Activated CD4-positive, alpha-beta T cell treated with anti-CD3 and anti-CD28 coated beads for 24 hours (primary cell): ENCODE measurements around the gene RGP1.

Experiments used
- DNase-seq, 2 donors: peaks; one replicate each; pipeline ENCODE4 v3.0.0-alpha.2; 2020; ENCODE audit warnings: low read depth in 2 of 2

The RGP1 gene

GRCh38 chr9:35771534-35771933, 22.4 kb downstream of the RGP1 start:
- no peak for DNase-seq

- no peak for DNase-seq
These were observed 22.9 kb downstream of the RGP1 start for GRCh38 chr9:35771943-35772342.

DNA sequence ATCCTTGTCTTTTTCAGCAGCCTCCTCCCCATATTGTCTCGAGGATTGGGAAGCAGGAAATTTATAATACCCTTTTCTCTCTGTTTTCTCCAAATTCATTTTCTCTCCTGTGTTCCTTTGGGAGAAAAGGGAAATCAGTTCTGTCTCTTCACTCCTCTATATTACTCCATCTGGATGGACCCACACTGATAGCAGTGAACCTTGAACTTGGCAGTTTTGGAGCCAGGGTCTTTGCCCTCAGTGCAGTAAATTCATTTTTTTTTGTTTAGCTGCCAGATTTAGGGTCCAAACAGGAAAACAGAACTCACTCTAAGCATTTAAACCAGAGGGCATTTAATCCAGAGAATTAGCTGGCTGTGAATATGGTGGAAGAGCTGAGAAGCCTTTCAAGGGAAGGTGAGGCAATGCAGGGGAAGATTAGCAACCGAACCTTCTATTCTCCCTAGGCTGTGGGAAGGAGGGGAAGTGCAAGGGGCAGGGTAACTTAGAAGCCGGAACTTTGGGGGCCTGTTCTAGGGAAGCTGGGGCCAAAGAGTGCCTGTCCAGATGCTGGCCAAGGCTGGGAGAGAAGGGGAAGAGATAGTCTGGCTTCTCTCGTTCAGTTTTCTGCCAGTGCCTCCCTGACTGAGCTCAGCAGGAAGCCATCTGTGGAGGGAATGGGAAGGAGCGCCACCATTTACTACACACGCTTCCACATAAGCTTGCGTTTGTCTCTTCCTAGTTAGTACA, 26.0 kb downstream of the RGP1 start:
- no peak for DNase-seq

GRCh38 chr9:35776018-35776417, 26.9 kb downstream of the RGP1 start:
- no peak for DNase-seq

DNA sequence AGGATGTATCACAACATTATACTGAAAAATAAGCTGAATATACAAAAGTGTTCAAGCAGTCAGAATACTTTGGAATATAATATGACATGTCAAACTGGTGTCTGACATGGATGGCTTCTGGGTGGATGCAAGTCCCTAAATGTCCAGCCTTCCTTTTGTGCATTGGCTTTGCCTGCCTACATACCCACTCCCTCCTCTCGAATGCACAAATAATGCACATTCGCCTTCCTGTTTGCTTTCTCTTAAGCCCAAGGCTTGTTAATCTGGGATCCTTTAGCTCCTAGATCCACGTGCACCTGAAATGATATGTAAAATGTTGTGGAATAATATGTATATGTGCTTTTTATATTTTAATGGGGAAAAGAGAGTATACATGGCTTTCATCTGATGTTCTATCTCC, 29.4 kb downstream of the RGP1 start:
- no peak for DNase-seq

DNA sequence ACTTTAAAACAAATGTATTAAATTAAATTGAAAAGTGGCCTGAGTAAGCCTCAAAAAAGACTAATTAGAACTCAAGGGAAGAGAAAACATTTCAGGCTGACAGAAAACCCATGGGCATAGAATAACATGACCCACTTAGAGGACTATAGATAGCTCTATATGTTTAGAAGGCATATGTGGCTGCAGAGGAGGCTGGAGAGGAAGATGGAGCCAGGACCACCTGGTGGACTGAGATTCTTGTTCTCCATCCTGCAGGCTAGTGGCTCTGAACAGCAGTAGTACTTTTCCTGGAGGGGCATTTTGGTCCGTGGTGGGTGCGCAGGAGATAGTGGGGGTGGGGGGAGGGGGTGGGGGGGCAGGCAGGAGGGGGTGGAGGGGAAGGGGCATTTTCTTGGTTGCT, 32.0 kb downstream of the RGP1 start:
- DNase-seq, result no peak

GRCh38 chr9:35783418-35783817, 34.3 kb downstream of the RGP1 start:
- DNase-seq, result no peak

GRCh38 chr9:35789541-35789940, 40.5 kb downstream of the RGP1 start:
- no peak for DNase-seq

DNA sequence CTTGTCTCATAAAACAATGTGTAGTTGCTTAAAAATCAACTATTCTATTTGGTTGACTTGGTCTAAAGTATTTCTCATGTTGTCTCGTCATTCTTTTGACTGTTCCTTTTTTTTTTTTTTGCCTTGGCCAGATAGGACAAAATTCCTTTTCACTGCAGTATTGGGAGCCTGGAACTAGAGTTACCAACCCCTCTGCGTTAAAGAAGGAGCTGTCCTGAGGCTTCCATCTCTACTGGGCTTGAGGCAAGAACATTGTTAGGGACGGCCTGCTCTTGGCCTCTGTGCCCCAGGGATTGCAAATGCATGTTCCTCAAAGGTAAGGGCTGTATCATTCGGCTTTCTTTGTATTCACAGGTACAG, 40.9 kb downstream of the RGP1 start:
- no peak for DNase-seq

DNA sequence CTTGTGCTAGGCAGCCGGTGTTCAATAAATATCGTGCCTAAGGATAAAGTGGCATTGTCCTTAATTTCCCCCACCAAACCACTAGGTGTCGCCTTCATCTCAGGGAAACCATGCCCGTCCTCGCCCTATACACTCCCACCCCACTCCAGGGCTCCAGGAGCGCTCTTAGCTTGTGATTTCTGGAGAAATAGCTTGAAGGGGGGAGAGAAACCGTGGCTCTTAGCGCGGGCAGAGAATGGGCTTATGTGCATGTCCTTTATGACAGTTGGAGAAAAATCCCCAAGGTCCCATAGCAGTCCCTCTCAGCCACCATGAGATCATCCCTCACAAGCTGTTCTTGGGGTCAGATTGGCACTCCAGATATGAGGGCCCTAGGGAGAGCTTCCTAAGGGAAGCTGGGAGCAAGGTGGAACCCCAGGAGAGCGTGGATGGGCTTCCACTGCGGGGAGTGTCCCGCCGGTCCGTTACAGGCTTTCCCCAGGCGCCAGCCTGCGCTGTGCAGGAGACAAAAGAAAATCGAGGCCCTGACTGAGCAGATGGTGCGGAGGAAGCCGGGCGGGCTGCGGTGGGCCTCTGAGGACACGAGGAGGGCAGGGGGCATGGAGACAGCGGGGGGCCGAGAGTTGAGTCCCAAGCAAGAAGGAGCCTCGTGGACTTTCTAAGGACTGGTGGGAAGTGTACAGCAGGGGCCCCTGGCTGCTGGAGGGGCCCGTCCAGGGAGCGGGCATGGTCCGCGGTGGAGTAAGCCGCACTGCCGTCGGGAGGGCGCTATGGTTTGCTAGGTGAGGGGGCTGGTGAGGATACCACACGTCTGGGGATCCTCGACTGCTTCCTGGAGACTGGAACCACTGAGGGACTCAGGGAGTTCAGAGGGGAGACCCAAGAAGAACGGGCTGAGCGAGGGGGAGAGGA, 41.6 kb downstream of the RGP1 start:
- DNase-seq, result peak; percentile 17 to 36

DNA sequence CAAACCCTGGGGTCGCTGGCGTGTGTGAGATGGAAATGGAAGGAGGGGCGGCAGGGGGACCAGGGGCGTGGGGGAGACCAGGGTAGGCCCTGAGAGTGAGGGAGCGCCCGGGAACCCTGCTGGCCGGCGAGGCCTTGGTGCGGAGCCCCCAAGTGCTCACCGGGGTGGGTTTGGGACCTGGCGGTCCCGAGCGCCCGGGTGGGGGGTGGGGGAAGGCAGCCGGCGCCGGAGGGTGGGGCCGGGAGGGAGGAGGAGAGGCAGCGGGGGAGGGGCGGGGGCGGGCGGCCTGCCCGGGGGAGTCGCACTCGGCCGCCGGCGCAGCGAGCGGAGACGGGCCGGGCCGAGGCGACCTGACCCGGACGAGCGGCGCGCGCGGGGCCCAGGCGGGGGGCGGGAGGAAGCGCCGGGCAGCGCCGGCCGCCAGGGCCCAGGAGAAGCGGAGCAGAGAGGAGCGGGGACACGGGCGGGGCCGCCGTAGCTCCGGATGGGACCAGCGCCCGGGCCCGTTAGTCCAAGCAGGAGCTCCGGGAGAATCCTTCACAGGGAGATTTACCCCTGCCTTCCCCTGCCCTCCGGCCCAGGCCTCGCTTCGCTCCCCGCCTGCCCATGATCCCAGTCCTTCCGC, 42.3 kb downstream of the RGP1 start, which contains the start of gene NPR2:
Gene NPR2, plus strand, starts transcription at position 295 of the 625 bp plus-strand sequence. CDS start 818 bp downstream, outside the sequence.
- DNase-seq, result no peak

- no peak for DNase-seq
These were observed 43.1 kb downstream of the RGP1 start for GRCh38 chr9:35792024-35792813.

DNA sequence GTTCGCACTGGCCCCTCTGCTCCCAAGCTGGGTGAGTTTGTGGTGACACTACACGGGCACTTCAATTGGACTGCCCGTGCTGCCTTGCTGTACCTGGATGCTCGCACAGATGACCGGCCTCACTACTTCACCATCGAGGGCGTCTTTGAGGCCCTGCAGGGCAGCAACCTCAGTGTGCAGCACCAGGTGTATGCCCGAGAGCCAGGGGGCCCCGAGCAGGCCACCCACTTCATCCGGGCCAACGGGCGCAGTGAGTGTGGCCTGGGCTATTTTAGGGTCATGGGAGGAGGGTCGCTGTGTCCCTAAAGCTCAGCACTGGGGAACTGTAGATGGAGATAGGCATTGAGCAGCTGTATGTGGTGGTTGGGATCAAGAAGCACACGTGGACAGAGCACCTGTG, 43.7 kb downstream of the RGP1 start:
- DNase-seq, result no peak

- no peak for DNase-seq
These were observed 44.4 kb downstream of the RGP1 start for GRCh38 chr9:35793461-35793860.

- DNase-seq, result no peak
These were observed 46.6 kb downstream of the RGP1 start for GRCh38 chr9:35795695-35796094.

- no peak for DNase-seq
These were observed 48.4 kb downstream of the RGP1 start for GRCh38 chr9:35797311-35798109.

GRCh38 chr9:35798658-35799374, 49.7 kb downstream of the RGP1 start:
- peak in 1 of 2 donors; percentile 41 for DNase-seq

- no peak for DNase-seq
These were observed 51.4 kb downstream of the RGP1 start for GRCh38 chr9:35800530-35800929.

DNA sequence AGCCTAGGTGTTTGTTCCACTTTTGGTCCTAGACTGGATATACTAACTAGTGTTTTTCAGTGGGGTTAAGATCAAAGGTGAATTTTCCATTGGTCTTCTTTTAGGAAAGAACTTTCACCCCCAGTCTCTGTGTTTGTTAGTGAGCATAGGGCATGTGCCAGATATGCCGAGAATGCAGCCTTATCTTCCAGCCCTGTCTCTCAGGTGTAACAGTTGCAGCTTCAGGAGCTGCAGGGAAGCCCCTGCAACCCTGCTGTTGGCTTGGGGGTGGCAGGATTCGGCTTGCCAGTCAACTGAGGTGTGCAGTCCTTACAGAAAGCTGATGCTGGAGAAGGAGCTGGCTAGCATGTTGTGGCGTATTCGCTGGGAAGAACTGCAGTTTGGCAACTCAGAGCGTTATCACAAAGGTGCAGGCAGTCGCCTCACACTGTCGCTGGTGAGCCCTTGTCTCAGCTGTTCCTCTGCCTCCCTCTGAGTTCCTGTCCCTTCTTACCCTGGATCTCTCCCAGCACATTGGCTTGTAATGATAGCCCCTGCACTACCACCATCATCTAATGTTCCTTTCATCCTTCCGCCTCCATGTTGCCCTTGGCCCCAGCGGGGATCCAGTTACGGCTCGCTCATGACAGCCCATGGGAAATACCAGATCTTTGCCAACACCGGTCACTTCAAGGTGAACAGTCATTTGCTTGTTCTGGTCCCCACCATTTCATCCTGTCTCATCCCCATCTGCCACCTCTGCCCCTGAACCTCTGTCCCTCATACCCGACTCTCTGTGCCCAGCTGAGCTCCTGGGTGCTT, 52.4 kb downstream of the RGP1 start:
- DNase-seq, result no peak
